Activated CD8-positive, alpha-beta memory T cell treated with anti-CD3 and anti-CD28 coated beads for 36 hours (primary cell): ENCODE data around the gene SPATA12. TPM values are rescaled to one million over a fixed set of nuclear protein-coding genes. Genes with fewer than 3 reads are reported as not detected.

ENCODE experiments used
- CTCF ChIA-PET: fragments of 350-600 bp; sonication (Branson Sonifier 250); formaldehyde crosslinking; loops from one replicate; lab custom pipeline; 2021; ENCODE audit warnings: antibody characterized with exemption; lab: Charles Lee
- POLR2A ChIA-PET: fragments of 350-600 bp; sonication (Branson Sonifier 250); formaldehyde crosslinking; loops from one replicate; lab custom pipeline; 2021; ENCODE audit warnings: antibody characterized with exemption; lab: Charles Lee
- total RNA-seq, 2 experiments: library from RNA; stranded (reverse); gene quantifications; one replicate each; pipeline ENCODE4 v1.2.3, GENCODE V29; 2021

The SPATA12 gene
- total RNA-seq, 2 experiments from 2014 or later, result not detected

DNA sequence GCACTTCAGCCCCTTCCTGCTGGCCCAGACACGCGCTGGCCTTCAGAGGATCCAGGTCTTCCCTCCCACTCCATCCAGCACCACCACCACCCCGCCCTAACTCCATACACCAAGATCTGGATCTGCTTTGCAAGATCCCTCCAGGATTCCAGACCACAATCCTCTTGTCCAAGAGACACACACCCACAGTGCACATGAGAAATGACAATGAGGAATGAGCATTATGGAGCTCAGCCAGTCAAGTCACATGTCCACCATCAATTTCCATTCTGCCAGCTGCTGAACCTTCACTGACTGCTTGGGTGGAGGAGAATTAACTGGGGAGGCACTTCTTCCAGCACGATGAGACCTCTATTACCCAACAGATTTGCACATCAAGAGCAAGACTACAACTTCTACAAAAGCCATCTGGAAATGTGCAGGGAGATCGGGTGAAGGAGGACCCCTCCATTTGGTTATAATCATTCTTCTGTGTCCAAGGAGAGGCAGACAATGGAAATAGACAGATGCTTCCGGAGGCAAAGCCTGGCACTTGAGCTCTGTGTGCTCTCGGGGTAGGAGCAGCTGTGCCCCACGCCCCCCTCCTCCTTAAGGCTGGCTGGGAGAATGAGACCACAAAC is 12.3 kb upstream of the SPATA12 start:
- CTCF ChIA-PET, result no interaction called here
- POLR2A ChIA-PET, result no interaction called here

DNA sequence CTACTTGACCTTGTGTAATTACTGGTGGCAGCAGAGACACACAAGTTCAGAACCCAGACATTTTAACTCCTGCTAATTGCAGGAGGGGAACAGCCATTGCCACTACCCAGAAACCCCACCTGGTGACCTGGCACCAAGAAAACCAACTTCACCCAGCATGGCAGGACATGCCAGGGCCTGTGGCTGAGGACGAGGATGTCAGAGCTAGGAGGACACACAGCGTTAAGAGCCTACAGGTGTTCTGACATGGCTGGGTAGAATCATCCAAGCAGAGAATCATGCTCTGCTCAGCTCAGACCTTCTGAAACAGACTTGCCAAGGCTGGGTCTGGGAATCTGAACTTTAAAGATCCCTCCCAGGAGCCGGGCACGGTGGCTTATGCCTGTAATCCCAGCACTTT is 11.7 kb upstream of the SPATA12 start:
- ChIA-PET POLR2A (no interaction called here), CTCF (no interaction called here)

DNA sequence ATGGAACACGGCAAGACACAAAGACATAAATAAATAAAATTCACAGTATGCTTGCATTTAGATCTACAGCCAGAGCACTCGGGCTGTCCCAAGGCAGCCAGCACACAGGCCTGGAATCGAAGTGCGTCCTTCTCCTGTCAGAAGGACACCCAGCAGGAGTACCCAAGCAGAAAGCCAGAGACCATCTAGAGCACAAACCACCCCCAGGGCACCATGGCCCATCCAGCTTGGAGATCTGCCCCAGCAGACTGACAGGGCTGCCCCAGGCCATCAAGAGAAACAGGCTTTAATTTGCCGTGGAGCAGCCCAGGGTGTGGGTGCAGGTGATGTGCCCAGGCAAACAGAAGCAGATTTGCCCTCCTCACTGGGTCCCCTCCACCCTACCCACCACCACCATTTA is 7.8 kb upstream of the SPATA12 start:
- ChIA-PET CTCF (interaction anchor here (1.2 kb wide), 1 partner anchor 57 kb away, joined by 3 read pairs; no protein-coding TSS in a partner anchor), POLR2A (no interaction called here)

DNA sequence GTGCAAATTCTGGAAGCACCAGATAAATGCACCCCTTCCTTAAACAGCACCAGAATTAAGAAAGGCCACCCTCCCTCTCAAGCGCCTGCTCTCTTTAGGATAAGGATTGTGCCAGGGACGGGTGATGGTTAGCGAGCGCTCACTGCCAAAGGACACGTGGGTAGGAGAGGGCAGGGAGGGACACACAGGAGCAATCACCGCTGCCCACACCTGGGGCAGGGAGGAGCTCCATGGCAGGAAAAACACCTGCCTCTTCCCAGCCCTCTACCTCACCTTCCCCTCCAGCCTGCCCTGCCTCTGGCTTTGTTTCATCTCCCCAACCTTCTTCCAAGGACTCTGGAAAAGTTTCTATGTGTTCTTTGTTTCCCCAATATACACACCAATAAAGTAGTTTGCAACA is 7.3 kb upstream of the SPATA12 start:
- POLR2A ChIA-PET, result no interaction called here
- CTCF ChIA-PET, result interaction anchor here (1.2 kb wide), 1 partner anchor 58 kb away, joined by 3 read pairs; no protein-coding TSS in a partner anchor

DNA sequence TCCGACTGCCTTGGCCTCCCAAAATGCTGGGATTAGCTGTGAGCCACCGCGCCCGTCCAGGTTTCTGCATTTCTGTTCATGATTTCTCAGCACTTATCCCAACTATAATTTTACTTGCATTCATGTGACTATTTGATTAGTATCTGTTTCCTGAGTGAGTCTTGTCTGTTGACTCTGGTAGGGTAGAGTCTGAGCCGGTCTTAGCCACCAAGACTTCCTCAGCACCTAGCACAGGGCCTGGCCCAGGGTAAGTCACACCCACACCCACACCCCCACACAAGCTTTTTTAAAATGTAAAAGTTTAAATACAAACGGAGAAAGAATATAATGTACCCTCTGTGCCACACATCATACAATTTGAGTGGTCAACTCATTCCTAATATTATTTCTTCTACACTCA is 3.1 kb upstream of the SPATA12 start:
- ChIA-PET CTCF (no interaction called here), POLR2A (no interaction called here)

DNA sequence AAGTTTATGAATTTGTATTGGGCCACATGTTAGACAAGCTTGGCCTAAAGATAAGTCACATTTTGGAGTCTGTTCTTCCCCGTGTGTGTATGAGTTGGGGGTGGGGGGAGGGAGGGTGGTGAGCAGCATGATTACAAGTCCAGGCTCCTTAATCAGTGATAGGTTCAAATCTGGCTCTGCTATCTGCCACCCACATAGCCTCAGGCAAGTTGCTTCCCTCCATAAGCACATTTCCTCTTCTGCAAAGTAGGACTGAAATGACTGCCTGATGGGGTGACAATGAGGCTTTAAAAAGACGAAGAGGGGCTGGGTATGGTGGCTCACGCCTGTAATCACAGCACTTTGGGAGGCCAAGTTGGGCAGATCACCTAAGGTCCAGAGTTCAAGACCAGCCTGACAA is 1.1 kb upstream of the SPATA12 start:
- POLR2A ChIA-PET, result no interaction called here

DNA sequence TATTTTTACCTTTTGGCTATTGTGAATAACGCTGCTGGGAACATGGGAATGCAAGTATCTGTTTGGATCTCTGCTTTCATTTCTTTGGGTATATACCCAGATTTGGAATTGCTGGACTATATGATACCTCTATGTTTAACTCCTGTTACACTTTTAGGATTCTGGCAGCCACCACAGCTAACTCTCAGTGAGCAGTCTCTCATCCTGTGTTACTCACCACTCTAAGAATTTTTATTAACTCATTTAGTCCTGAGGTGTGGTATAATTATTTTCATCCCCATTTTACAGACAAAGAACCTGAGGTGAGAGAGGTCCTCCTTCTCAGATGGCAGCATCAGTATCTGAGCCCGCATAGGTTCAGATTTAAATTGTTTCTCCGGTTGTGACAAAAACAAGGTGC is 1.1 kb downstream of the SPATA12 start:
- CTCF ChIA-PET, result no interaction called here
- POLR2A ChIA-PET, result no interaction called here

More for the DNA sequence above, 1.1 kb upstream of the SPATA12 start:
- CTCF ChIA-PET, result no interaction called here

DNA sequence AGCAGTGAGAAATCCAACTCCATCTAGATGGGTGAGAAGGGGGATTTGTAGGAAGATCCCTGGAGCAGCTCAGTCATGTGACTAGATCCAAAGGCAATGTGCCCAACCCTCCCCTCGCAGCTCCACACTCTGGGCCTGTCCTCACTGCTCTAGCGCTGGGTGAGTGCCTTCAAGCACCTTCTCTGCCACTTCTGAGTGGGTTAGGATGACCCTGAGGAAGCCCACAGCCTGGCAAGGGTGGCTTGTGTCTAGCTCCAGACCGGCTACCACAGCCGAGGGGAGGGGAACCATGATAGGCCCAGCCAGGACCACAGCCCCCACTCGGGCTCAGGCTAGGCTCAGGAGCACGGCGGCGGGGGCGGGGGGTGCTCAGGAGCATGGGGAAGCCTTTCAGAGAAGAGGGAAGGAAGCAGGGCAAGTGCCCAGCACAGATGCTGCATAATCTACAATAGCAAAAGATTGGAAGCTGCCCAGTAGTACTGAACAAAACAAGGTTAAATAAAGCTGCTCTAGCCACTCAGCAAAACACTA is 1.7 kb downstream of the SPATA12 start:
- ChIA-PET POLR2A (no interaction called here), CTCF (no interaction called here)

DNA sequence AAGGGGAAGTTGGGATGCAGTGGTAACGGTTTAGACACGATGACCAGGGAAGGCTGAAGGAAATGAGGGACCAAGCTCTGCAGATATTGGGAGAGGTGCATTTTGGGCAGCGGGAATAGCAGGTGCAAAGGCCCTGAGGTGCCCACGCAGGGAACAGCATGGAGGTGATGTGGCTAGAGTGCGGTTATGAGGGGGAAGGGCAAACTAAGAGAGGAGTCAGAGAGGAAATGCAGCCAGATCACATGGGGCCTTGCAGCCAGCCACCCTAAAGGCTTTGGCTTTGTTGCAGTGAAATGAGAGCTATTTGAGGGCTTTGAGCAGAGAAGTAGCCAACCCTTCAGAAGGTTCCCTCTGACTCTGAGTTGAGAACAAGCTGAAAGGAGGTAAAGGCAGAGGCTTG is 2.6 kb downstream of the SPATA12 start:
- ChIA-PET CTCF (no interaction called here), POLR2A (no interaction called here)

DNA sequence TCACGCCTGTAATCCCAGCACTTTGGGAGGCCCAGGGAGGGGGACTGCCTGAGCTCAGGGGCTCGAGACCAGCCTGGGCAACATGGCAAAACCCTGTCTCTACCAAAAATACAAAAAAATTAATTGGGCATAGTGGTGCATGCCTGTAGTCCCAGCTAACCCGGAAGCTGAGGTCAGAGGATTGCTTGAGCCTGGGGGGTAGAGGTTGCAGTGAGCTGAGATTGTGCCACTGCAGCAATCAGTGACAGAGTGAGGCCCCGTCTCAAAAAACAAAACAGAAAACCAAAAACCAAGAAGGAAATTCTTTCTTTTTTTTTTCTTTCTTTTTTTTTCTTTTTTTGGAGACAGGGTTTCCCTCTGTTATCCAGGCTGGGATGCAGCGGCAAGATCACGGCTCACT is 3.5 kb downstream of the SPATA12 start:
- ChIA-PET CTCF (no interaction called here), POLR2A (no interaction called here)

DNA sequence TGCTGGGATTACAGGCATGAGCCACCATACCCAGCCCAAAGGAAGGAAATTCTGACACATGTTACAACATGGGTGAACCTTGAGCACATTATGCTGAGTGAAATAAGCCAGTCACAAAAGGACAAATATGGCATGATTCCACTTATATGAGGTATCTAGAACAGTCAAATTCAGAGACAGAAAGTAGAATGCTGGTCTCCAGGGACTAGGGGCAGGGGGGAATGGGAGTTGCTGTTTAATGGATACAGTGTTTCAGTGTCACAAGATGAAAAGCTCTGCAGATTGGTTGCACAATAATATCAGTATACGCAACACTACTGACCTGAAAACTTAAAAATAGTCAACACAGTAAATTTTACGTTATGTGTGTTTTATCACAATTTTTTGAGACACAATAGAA is 4.1 kb downstream of the SPATA12 start:
- CTCF ChIA-PET, result no interaction called here
- POLR2A ChIA-PET, result no interaction called here

DNA sequence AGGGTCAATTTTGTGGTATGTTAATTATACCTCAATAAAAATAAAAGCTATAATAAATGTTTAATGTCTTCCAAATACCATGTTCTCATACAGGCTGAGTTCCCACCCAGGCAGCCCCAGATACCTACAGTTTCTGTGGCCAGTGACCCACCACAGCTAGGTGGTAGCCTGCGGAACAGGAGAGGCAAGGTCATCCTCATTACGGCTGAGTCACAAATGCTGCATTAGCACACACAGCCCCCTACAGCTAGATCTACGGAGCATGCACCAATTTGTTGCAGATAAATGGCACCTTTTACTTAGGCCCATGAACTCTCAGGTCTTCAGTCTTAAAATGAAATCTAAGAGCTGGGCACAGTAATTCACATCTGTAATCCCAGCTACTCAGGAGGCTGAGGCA is 5.1 kb downstream of the SPATA12 start:
- ChIA-PET CTCF (no interaction called here), POLR2A (no interaction called here)

DNA sequence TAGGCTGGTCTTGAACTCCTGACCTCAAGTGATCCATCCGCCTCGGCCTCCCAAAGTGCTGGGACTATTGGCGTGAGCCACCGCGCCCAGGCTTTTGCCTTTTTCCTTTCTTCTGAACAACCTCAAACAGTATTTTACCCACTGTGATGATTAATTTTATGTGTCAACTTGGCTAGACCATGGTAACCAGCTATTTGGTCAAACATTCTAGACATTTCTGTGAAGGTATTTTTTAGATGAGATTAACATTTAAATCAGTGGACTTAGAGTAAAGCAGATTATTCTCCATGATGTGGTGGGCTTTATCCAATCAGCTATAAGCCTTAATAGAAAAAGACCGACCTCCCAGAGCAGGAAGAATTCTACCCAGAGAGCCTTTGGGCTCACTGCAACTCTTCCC is 6.0 kb downstream of the SPATA12 start:
- POLR2A ChIA-PET, result no interaction called here
- CTCF ChIA-PET, result interaction anchor here (1.0 kb wide), 1 partner anchor 30 kb away, joined by 5 read pairs; no protein-coding TSS in a partner anchor

DNA sequence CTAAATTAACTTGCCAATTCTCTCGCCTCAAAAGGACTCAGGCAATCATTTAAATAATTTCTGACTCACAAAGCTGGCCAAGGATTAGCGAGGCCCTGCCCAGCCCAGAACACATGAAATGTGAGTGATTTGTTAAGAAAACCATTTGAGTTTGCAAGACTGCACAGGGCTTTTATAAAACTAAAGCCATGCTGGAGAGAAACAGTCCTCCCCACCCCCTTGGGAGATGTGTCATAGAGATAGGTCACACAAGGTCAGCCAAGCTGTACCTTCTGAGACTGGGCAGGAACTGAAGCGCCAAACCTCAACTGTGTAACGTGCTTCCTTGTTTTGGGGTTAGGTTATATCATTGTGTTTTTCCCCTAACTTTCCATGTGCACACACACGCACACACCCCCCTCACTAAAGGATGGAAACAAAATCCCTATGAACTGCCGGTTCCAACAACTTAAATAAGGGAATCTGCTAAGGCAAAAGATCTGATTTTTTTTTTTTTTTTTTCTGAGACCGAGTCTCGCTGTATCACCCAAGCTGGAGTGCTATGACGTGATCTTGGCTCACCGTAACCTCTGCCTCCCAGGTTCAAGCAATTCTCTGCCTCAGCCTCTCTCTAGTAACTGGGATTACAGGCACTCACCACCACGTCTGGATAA is 8.1 kb downstream of the SPATA12 start:
- POLR2A ChIA-PET, result no interaction called here

DNA sequence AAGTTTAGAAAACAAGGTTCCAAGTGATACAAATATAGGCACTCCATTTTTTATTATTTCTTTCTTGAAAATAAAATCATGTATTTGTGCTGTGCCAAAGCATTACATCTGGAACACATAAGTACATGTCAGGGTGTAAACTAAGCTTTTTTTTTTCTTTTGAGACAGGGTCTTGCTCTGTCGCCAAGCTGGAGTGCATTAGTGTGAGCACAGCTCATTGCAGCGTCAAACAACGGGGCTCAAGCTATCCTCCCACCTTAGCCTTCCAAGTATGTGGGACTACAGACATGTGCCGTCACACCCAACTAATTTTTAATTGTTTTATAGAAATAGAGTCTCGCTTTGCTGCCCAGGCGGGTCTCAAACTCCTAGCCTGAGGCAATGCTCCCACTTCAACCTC is 9.0 kb downstream of the SPATA12 start:
- ChIA-PET CTCF (no interaction called here), POLR2A (no interaction called here)

More for the DNA sequence above, 8.1 kb downstream of the SPATA12 start:
- CTCF ChIA-PET, result no interaction called here

DNA sequence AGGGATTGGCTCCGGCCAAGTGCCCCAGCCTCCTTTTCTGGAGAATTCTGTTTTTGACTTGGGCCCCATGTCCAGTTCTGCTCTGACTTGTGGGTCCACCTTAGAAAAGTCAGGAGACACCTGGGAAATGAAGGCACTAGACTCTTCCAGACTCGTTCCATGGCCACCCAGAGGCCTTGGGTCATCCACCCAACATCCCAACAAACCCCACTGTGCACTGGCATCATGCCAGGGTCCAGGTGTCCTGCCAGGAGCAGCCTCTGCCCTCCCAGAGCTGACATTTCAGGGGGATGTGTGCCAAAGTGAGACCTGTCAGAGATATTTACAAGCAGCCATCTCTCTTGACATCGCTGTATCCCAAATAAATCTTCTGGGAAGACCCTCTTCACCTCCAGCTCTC is 13.2 kb downstream of the SPATA12 start:
- CTCF ChIA-PET, result no interaction called here
- POLR2A ChIA-PET, result no interaction called here

DNA sequence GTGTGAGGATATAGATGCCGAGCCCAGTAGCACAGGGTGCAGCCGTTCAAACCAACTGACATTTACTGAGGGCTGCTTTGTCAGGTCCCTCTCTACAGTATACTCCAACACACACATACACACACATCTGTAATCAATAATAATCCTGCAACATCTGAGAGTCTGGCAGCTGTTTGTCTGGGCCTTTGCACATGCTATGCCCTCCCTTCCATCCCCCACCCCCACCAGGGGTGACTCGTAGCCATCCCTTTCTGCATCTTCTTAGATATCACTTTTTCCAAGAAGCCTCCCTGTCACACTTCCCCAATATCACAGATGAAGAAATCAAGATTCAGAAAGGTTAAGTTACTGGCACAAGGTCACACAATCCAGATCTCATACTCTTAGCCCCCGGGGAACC is 13.7 kb downstream of the SPATA12 start:
- ChIA-PET POLR2A (no interaction called here), CTCF (no interaction called here)

DNA sequence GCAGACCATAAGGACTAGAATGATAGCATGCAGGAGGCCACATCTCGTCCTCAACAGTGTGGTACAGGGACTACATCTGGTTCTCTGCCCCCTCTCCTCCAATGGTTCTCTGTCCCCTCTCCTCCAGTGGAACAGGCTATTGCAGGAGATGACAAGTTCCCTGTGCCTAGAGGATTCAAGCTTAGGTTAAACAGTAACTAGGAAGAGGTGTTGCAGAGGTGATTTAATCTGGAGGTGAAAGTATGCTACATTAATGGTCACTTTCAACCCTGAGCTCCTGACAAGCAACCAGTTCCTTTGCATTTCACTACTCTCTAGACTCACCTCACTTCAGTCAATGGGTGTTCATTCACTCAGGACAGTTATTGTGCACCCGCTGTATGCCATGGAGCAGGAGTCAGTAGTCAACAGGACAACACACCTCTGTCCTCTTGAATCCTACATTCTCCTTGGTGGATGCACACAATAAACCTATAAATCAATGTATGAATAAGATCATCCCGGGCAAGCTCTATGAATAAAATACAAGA is 16.0 kb downstream of the SPATA12 start:
- CTCF ChIA-PET, result no interaction called here
- POLR2A ChIA-PET, result no interaction called here

DNA sequence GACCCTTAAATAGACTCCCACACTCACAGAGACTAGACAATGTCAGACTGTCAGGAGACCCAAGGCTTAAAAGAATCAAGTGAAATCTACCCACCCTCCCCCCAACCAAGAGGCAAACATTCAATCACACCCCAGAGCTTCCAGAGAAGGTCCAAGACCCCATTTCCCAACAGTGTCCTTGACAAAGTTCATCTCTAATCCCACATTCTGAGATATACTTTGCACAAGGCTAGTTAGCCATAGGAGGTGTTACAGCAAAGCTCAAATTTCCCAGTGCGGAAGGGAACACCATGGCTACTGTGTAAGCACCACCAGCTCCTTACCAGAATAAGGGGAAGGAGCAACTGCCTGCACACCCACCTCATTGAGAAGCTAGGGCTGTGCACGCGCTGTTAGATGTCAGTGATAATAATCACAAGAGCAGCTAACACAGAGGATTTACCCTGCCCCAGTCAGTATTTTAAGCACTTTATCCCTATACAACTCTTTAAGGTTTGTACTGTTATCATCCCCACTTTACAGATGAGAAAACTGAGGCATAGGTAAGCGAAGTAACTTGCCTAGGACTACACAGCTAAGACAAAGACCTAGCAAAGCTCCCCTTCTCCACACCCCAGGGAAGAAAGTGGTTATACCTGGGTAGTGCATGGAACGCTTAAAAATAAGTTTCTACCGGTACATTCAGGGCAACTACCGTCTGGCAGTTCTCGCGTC is 17.3 kb downstream of the SPATA12 start:
- POLR2A ChIA-PET, result interaction anchor here (0.6 kb wide), 1 partner anchor 949 kb away, joined by 3 read pairs; no protein-coding TSS in a partner anchor
- CTCF ChIA-PET, result interaction anchor here (0.7 kb wide), 1 partner anchor 22 kb away, joined by 3 read pairs; no protein-coding TSS in a partner anchor

DNA sequence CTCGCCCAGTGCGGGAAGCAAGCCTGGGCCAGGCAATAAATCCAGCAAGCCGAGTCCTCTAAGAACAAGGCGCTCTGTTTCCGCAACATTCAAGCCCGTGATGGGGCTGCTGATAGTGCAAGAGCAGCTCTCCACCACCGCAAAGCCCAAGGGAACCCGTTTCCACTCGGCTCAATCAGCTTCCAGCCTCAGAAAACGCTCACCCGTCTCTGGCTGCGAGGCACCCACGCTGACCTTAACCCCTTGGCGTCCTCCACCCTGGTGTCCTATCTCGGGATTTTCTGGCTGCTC is 17.8 kb downstream of the SPATA12 start:
- ChIA-PET CTCF (no interaction called here), POLR2A (no interaction called here)
